IMR-90 (cell line): ENCODE measurements around the gene MGAT1. TPM values are rescaled to one million over a fixed set of nuclear protein-coding genes. Genes with fewer than 3 reads are reported as not detected.

Experiments
- ATAC-seq: fragments of 200-7000 bp; cut with Tn5 transposase; 2 replicates; pipeline ENCODE4 v1.9.1; 2020; ENCODE audit warnings: low read depth, mild to moderate bottlenecking, moderate library complexity
- BruUV-seq: library from RNA; stranded (reverse); fragments of 400-500 nt; replicated peaks from 2 replicates; lab custom pipeline; 2021; lab: Mats Ljungman, UMichigan
- CTCF ChIA-PET: fragments of 300-600 bp; formaldehyde crosslinking; extraction: SDS; loops from one replicate; lab custom pipeline; 2021; ENCODE audit warnings: antibody characterized with exemption; lab: Yijun Ruan, JAX
- POLR2A ChIA-PET: fragments of 300-600 bp; sonication (Branson Sonifier 250); formaldehyde crosslinking; loops from one replicate; lab custom pipeline; 2022; ENCODE audit warnings: antibody characterized with exemption; ENCODE audit not compliant: unreplicated experiment; lab: Charles Lee
- DNase-seq: peaks from one replicate; pipeline ENCODE4 v3.0.0; 2013
- H2AFZ ChIP-seq: replicated peaks from 2 replicates; pipeline ENCODE3; 2013; ENCODE audit warnings: low read length, mild to moderate bottlenecking; ENCODE audit not compliant: poor library complexity
- H2AK5ac ChIP-seq: 2 replicates; pipeline ENCODE4 v1.6.1; 2013; ENCODE audit warnings: low read depth, low read length, inconsistent platforms
- H2AK9ac ChIP-seq: replicated peaks from 2 replicates; pipeline ENCODE3; 2013; ENCODE audit warnings: mild to moderate bottlenecking, low read depth, low read length, moderate library complexity; ENCODE audit not compliant: poor library complexity
- H2BK120ac ChIP-seq: 2 replicates; pipeline ENCODE4 v1.6.1; 2013; ENCODE audit warnings: low read depth, low read length, inconsistent platforms
- H2BK15ac ChIP-seq: 3 replicates; pipeline ENCODE4 v1.6.1; 2013; ENCODE audit warnings: low read depth, low read length, inconsistent platforms
- H2BK20ac ChIP-seq: 2 replicates; pipeline ENCODE4 v1.6.1; 2013; ENCODE audit warnings: low read depth, mild to moderate bottlenecking, inconsistent platforms, low read length, moderate library complexity
- H2BK5ac ChIP-seq: 2 replicates; pipeline ENCODE4 v1.6.1; 2013; ENCODE audit warnings: mild to moderate bottlenecking, low read depth, low read length, inconsistent platforms; ENCODE audit not compliant: poor library complexity, severe bottlenecking
- H3K14ac ChIP-seq: replicated peaks from 2 replicates; pipeline ENCODE4 v1.6.1; 2013; ENCODE audit warnings: low read depth, low read length, inconsistent platforms
- H3K18ac ChIP-seq: 2 replicates; pipeline ENCODE4 v1.6.1; 2013; ENCODE audit warnings: low read depth, low read length, control low read depth
- H3K23ac ChIP-seq: 2 replicates; pipeline ENCODE4 v1.6.1; 2013; ENCODE audit warnings: low read depth, low read length, inconsistent platforms
- H3K27ac ChIP-seq: 2 replicates; pipeline ENCODE4 v1.5.1; 2013; ENCODE audit warnings: mild to moderate bottlenecking, control low read depth, low read length; ENCODE audit not compliant: insufficient read depth
- H3K27me3 ChIP-seq: 2 replicates; pipeline ENCODE4 v1.6.1; 2013; ENCODE audit warnings: low read length; ENCODE audit not compliant: control insufficient read depth, insufficient read depth
- H3K36me3 ChIP-seq: 2 replicates; pipeline ENCODE4 v1.6.1; 2013; ENCODE audit warnings: low read length, mixed read lengths; ENCODE audit not compliant: control insufficient read depth, insufficient read depth
- H3K4ac ChIP-seq: 2 replicates; pipeline ENCODE4 v1.6.1; 2013; ENCODE audit warnings: low read depth, low read length, inconsistent platforms
- H3K4me1 ChIP-seq: 2 replicates; pipeline ENCODE4 v1.6.1; 2013; ENCODE audit warnings: low read length, mixed read lengths; ENCODE audit not compliant: control insufficient read depth, insufficient read depth
- H3K4me2 ChIP-seq: 2 replicates; pipeline ENCODE4 v1.6.1; 2013; ENCODE audit warnings: low read depth, mild to moderate bottlenecking, control low read depth, low read length, moderate library complexity
- H3K4me3 ChIP-seq: 2 replicates; pipeline ENCODE4 v1.5.1; 2013; ENCODE audit warnings: low read depth, mild to moderate bottlenecking, control low read depth, low read length, moderate library complexity; ENCODE audit not compliant: insufficient read depth
- H3K56ac ChIP-seq: 2 replicates; pipeline ENCODE4 v1.6.1; 2013; ENCODE audit warnings: low read length, inconsistent platforms; ENCODE audit not compliant: insufficient read depth; ENCODE audit errors: extremely low read depth
- H3K79me1 ChIP-seq, 2 experiments: 2 replicates each; pipeline ENCODE4 v1.6.1; 2013; ENCODE audit warnings: low read length in 2 of 2, inconsistent platforms in 1 of 2, low read depth in 1 of 2
- H3K9ac ChIP-seq: 2 replicates; pipeline ENCODE4 v1.6.1; 2013; ENCODE audit warnings: low read depth, low read length, control low read depth
- H3K9me1 ChIP-seq: 2 replicates; pipeline ENCODE4 v1.6.1; 2013; ENCODE audit warnings: low read length, inconsistent platforms; ENCODE audit not compliant: insufficient read depth
- H3K9me3 ChIP-seq: 2 replicates; pipeline ENCODE4 v1.6.1; 2013; ENCODE audit warnings: low read length; ENCODE audit not compliant: control insufficient read depth, insufficient read depth
- H4K20me1 ChIP-seq: 2 replicates; pipeline ENCODE4 v1.6.1; 2013; ENCODE audit warnings: low read length, inconsistent platforms; ENCODE audit not compliant: insufficient read depth
- H4K5ac ChIP-seq: 2 replicates; pipeline ENCODE4 v1.6.1; 2013; ENCODE audit warnings: mild to moderate bottlenecking, low read depth, low read length, control low read depth
- H4K8ac ChIP-seq, 2 experiments: 2 replicates each; pipeline ENCODE4 v1.6.1; 2013; ENCODE audit warnings: low read depth in 2 of 2, low read length in 2 of 2, control low read depth in 1 of 2, inconsistent platforms in 1 of 2
- H4K91ac ChIP-seq: 2 replicates; pipeline ENCODE4 v1.6.1; 2013; ENCODE audit warnings: low read depth, low read length, inconsistent platforms; ENCODE audit not compliant: insufficient read depth
- MAFK ChIP-seq: IDR thresholded peaks from 2 replicates; pipeline ENCODE4 v1.6.1; 2012; ENCODE audit warnings: low read depth, low read length, improper control_type of control experiment
- NFE2L2 ChIP-seq: fragments of 150-350 bp; IDR thresholded peaks from 2 replicates; pipeline ENCODE4 v1.6.1; 2016; ENCODE audit warnings: low read depth, mild to moderate bottlenecking, low read length
- RAD21 ChIP-seq: IDR thresholded peaks from 2 replicates; pipeline ENCODE4 v1.6.1; 2012; ENCODE audit warnings: low read length, improper control_type of control experiment
- RFX5 ChIP-seq: IDR thresholded peaks from 2 replicates; pipeline ENCODE4 v1.8.0; 2012; ENCODE audit warnings: low read depth, mild to moderate bottlenecking, low read length, moderate library complexity
- USF2 ChIP-seq: fragments of 150-350 bp; IDR thresholded peaks from 2 replicates; pipeline ENCODE4 v1.6.1; 2017; ENCODE audit warnings: mild to moderate bottlenecking, antibody characterized with exemption, low read length, low read depth
- WGBS, 2 experiments: methylation state at CpG; one replicate each; pipeline versions ENCODE4 v1.1.5 to v1.1.7; 2013; ENCODE audit warnings: missing lambda C conversion rate in 2 of 2; ENCODE audit not compliant: insufficient read length in 1 of 2; ENCODE audit errors: extremely low coverage in 2 of 2; 5-methylcytosine and 5-hydroxymethylcytosine counted together
- dilution Hi-C: fragments of 300-500 bp; cut with HindIII; formaldehyde crosslinking; loops from one replicate; pipeline ENCODE4 v1.14.3; 2018; ENCODE audit warnings: low sequenced_read_pairs; ENCODE audit not compliant: unreplicated experiment
- in situ Hi-C: fragments of 300-500 bp; cut with MboI; formaldehyde crosslinking; loops from 3 replicates; pipeline ENCODE4 v1.14.3; 2019; ENCODE audit warnings: low sequenced_read_pairs, inconsistent platforms, mixed read lengths
- intact Hi-C: fragments of 100-400 bp; cut with micrococcal nuclease; formaldehyde crosslinking; loops from 2 replicates; pipeline ENCODE4 v1.10.0; 2022
- polyA plus RNA-seq, 3 experiments: library from polyadenylated mRNA; depleted of rRNA; stranded (reverse); fragments of >200 nt; gene quantifications; 2 replicates each; pipeline ENCODE4 v1.2.3, GENCODE V29; 2012; ENCODE audit warnings: low replicate concordance in 1 of 3
- total RNA-seq: library from RNA; depleted of rRNA; stranded (reverse); fragments of >200 nt; gene quantifications from 2 replicates; pipeline ENCODE4 v1.2.3, GENCODE V29; 2012; rRNA removed

MGAT1 gene
- total and polyA plus RNA-seq, 2 of the 4 experiments (the other 2 are of a cell fraction): 56.3 to 141 TPM

GRCh38 chr5:180736536-180736935 lies 66.1 kb downstream of the MGAT1 start:
- no peak overlapping the region for H3K4me2 ChIP-seq
- H3K4ac ChIP-seq: no peak overlapping the region
- H4K20me1 ChIP-seq: no peaks in the 10 kb centered on the region
- no CpG with 5 or more reads among the region's 2 CpGs for WGBS, 2 experiments
- H2BK5ac ChIP-seq: no peak overlapping the region
- no peak overlapping the region for H4K8ac ChIP-seq
- no peak for ATAC-seq
- H2AK5ac ChIP-seq: no peak overlapping the region
- no peak overlapping the region for H3K4me3 ChIP-seq
- H2BK15ac ChIP-seq: no peak overlapping the region
- dilution Hi-C loops: no loop called here
- no peaks in the 10 kb centered on the region for H3K27me3 ChIP-seq
- no peak overlapping the region for H4K5ac ChIP-seq
- DNase-seq: no peak
- H3K27ac ChIP-seq: no peak overlapping the region
- H3K9me1 ChIP-seq: no peaks in the 10 kb centered on the region
- no peaks in the 10 kb centered on the region for H3K79me1 ChIP-seq
- H2BK20ac ChIP-seq: no peak overlapping the region
- H3K18ac ChIP-seq: no peak overlapping the region
- no peak for TF ChIP-seq RAD21
- TF ChIP-seq NFE2L2: no peak
- no peak for TF ChIP-seq MAFK
- no peak for TF ChIP-seq RFX5
- TF ChIP-seq USF2: no peak
- no peaks in the 10 kb centered on the region for H3K4me1 ChIP-seq
- H2AFZ ChIP-seq: no peak overlapping the region
- H3K23ac ChIP-seq: no peak overlapping the region
- H2AK9ac ChIP-seq: no peak overlapping the region
- H3K9ac ChIP-seq: no peak overlapping the region
- no peaks in the 10 kb centered on the region for H3K36me3 ChIP-seq
- H3K56ac ChIP-seq: no peak overlapping the region
- BruUV-seq: no TSS peak
- no peak overlapping the region for H2BK120ac ChIP-seq
- ChIA-PET CTCF (interaction anchor here (0.6 kb wide), 1 partner anchor 13 kb away, joined by 3 read pairs; no protein-coding TSS in a partner anchor), POLR2A (no interaction called here)
- in situ Hi-C loops: no loop called here
- no peak overlapping the region for H4K91ac ChIP-seq
- intact Hi-C loops: no loop called here
- no peak overlapping the region for H3K14ac ChIP-seq
- H3K9me3 ChIP-seq: no peaks in the 10 kb centered on the region; the same call in 1 of the 2 replicates

Other genes starting within 250 kb of the MGAT1 start
- gene SCGB3A1, start 211.3 kb downstream of the MGAT1 start, total RNA-seq: not detected in 2 replicates
- not detected in 2 replicates for gene SCGB3A1, start 211.3 kb downstream of the MGAT1 start, polyA plus RNA-seq (2012; rRNA removed)
- under 0.01 and 0.28 TPM in 2 replicates for gene FLT4, start 153.2 kb downstream of the MGAT1 start, total RNA-seq
- gene FLT4, start 153.2 kb downstream of the MGAT1 start, polyA plus RNA-seq (2012; rRNA removed): 0.07 TPM in 2 replicates
- gene OR2Y1, start 62.7 kb downstream of the MGAT1 start, total RNA-seq: not detected in 2 replicates
- not detected in 2 replicates for gene OR2Y1, start 62.7 kb downstream of the MGAT1 start, polyA plus RNA-seq (2012; rRNA removed)
- 20.3 and 29.7 TPM in 2 replicates for gene ZFP62, start 58.5 kb upstream of the MGAT1 start, total RNA-seq
- gene ZFP62, start 58.5 kb upstream of the MGAT1 start, polyA plus RNA-seq (2012; rRNA removed): 5.4 and 8.2 TPM in 2 replicates
- gene BTNL8, start 96.4 kb upstream of the MGAT1 start, total RNA-seq: not detected in 2 replicates
- not detected in 2 replicates for gene BTNL8, start 96.4 kb upstream of the MGAT1 start, polyA plus RNA-seq (2012; rRNA removed)
- gene BTNL3, start 186.0 kb upstream of the MGAT1 start, total RNA-seq: not detected in 2 replicates
- gene BTNL3, start 186.0 kb upstream of the MGAT1 start, polyA plus RNA-seq (2012; rRNA removed): not detected in 2 replicates
- not detected in 2 replicates for gene BTNL9, start 237.5 kb upstream of the MGAT1 start, total RNA-seq
- gene BTNL9, start 237.5 kb upstream of the MGAT1 start, polyA plus RNA-seq (2012; rRNA removed): not detected in 2 replicates